K562 (cell line): ENCODE results near the gene KRTAP2-1.

ENCODE experiments used
- CREB1 ChIP-seq, 2 experiments: sonication (generic) in 1 of 2; formaldehyde crosslinking in 1 of 2; IDR thresholded peaks; 2 replicates each; pipeline versions ENCODE4 v1.6.1 to v1.8.0; 2012 to 2022; ENCODE audit warnings: inconsistent platforms in 1 of 2, mild to moderate bottlenecking in 1 of 2, missing genetic modification reagents in 1 of 2, moderate library complexity in 1 of 2
- GATA2 ChIP-seq: sonication (generic); formaldehyde crosslinking; IDR thresholded peaks from 2 replicates; pipeline ENCODE4 v1.4.0; 2020; ENCODE audit warnings: mild to moderate bottlenecking, missing genetic modification reagents
- HNRNPH1 ChIP-seq: fragments of 200-400 bp; formaldehyde crosslinking; optimal IDR thresholded peaks from 2 replicates; pipeline ENCODE3; 2017; ENCODE audit warnings: low read depth, mild to moderate bottlenecking, low read length, moderate library complexity
- KAT8 ChIP-seq: fragments of 450-650 bp; IDR thresholded peaks from 2 replicates; pipeline ENCODE4 v1.6.1; 2016; ENCODE audit warnings: low read depth, mild to moderate bottlenecking
- LCOR ChIP-seq: sonication (generic); formaldehyde crosslinking; IDR thresholded peaks from 2 replicates; pipeline ENCODE4 v1.8.0; 2022; ENCODE audit warnings: mild to moderate bottlenecking, missing genetic modification reagents
- LEF1 ChIP-seq: fragments of 450-650 bp; IDR thresholded peaks from 2 replicates; pipeline ENCODE4 v1.6.1; 2016; ENCODE audit warnings: mild to moderate bottlenecking
- MXI1 ChIP-seq: IDR thresholded peaks from 2 replicates; pipeline ENCODE4 v1.6.1; 2011; ENCODE audit warnings: low read depth, mild to moderate bottlenecking, improper control_type of control experiment, low read length
- PCBP2 ChIP-seq: fragments of 200-400 bp; formaldehyde crosslinking; IDR thresholded peaks from 2 replicates; pipeline ENCODE4 v1.6.1; 2018; ENCODE audit warnings: low read length, low read depth, mild to moderate bottlenecking, moderate library complexity; ENCODE audit not compliant: poor library complexity, severe bottlenecking
- POLR2A ChIP-seq: fragments of 450-650 bp; conservative IDR thresholded peaks from 2 replicates; pipeline ENCODE4 v1.6.1; 2016
- ZNF124 ChIP-seq: sonication (generic); formaldehyde crosslinking; IDR thresholded peaks from 2 replicates; pipeline ENCODE4 v1.8.1; 2022; ENCODE audit warnings: missing genetic modification reagents
- TF ChIP-seq, protein P1 (sequence below): sonication (generic); formaldehyde crosslinking; IDR thresholded peaks from 2 replicates; pipeline ENCODE4 v1.8.0; 2023; ENCODE audit warnings: missing genetic modification reagents, mild to moderate bottlenecking, borderline replicate concordance
- TF ChIP-seq, protein P2 (sequence below): fragments of 450-650 bp; conservative IDR thresholded peaks from 2 replicates; pipeline ENCODE4 v1.6.1; 2016; ENCODE audit warnings: missing genetic modification characterization, low read depth, mild to moderate bottlenecking, missing compliant biosample characterization, moderate library complexity
- TF ChIP-seq, protein P3 (sequence below), 3 experiments: IDR thresholded peaks in 2 of 3; conservative IDR thresholded peaks in 1 of 3; 2 replicates each; pipeline ENCODE4 v1.5.1; 2011 to 2012; ENCODE audit warnings: low read length in 3 of 3, mild to moderate bottlenecking in 3 of 3, control low read depth in 2 of 3, improper control_type of control experiment in 1 of 3, inconsistent platforms in 1 of 3, low read depth in 1 of 3, mixed read lengths in 1 of 3, moderate library complexity in 1 of 3; ENCODE audit not compliant: insufficient read depth in 2 of 3

DNA sequence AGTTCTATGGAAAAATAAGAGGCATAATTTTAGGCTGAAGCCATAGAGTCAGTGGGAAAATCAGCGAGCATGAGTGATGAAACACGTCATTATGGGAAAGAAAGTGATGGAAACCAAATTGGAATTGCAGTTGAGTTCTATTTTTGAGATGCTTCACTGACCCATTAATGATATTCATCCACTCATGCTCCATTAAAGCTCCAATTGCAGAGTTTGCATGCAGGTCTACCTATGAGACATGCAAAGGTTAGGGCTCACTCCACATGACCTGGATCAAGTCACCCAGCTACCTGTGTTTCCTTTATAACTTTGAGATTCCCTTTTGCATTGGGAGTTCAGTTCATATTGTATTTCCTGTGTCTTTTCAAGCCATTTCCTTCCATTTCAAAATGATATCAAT is 26.6 kb upstream of the KRTAP2-1 start:
- TF ChIP-seq ZNF124 (CRISPR knock-in tag), result no peak
- no peak for TF ChIP-seq KAT8
- TF ChIP-seq GATA2 (CRISPR knock-in tag), result no peak
- TF ChIP-seq, protein P1, sequence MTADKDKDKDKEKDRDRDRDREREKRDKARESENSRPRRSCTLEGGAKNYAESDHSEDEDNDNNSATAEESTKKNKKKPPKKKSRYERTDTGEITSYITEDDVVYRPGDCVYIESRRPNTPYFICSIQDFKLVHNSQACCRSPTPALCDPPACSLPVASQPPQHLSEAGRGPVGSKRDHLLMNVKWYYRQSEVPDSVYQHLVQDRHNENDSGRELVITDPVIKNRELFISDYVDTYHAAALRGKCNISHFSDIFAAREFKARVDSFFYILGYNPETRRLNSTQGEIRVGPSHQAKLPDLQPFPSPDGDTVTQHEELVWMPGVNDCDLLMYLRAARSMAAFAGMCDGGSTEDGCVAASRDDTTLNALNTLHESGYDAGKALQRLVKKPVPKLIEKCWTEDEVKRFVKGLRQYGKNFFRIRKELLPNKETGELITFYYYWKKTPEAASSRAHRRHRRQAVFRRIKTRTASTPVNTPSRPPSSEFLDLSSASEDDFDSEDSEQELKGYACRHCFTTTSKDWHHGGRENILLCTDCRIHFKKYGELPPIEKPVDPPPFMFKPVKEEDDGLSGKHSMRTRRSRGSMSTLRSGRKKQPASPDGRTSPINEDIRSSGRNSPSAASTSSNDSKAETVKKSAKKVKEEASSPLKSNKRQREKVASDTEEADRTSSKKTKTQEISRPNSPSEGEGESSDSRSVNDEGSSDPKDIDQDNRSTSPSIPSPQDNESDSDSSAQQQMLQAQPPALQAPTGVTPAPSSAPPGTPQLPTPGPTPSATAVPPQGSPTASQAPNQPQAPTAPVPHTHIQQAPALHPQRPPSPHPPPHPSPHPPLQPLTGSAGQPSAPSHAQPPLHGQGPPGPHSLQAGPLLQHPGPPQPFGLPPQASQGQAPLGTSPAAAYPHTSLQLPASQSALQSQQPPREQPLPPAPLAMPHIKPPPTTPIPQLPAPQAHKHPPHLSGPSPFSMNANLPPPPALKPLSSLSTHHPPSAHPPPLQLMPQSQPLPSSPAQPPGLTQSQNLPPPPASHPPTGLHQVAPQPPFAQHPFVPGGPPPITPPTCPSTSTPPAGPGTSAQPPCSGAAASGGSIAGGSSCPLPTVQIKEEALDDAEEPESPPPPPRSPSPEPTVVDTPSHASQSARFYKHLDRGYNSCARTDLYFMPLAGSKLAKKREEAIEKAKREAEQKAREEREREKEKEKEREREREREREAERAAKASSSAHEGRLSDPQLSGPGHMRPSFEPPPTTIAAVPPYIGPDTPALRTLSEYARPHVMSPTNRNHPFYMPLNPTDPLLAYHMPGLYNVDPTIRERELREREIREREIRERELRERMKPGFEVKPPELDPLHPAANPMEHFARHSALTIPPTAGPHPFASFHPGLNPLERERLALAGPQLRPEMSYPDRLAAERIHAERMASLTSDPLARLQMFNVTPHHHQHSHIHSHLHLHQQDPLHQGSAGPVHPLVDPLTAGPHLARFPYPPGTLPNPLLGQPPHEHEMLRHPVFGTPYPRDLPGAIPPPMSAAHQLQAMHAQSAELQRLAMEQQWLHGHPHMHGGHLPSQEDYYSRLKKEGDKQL (CRISPR knock-in tag), result no peak
- no peak for TF ChIP-seq POLR2A
- TF ChIP-seq HNRNPH1, result no peak
- TF ChIP-seq, protein P2, sequence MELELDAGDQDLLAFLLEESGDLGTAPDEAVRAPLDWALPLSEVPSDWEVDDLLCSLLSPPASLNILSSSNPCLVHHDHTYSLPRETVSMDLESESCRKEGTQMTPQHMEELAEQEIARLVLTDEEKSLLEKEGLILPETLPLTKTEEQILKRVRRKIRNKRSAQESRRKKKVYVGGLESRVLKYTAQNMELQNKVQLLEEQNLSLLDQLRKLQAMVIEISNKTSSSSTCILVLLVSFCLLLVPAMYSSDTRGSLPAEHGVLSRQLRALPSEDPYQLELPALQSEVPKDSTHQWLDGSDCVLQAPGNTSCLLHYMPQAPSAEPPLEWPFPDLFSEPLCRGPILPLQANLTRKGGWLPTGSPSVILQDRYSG, result no peak
- no peak for TF ChIP-seq PCBP2
- no peak for TF ChIP-seq LEF1
- no peak for TF ChIP-seq MXI1
- TF ChIP-seq CREB1 (IDR thresholded peaks at IDR 0.05), result no peak
- TF ChIP-seq CREB1 (CRISPR knock-in tag; IDR thresholded peaks at IDR 0.05), result no peak
- TF ChIP-seq, protein P3, sequence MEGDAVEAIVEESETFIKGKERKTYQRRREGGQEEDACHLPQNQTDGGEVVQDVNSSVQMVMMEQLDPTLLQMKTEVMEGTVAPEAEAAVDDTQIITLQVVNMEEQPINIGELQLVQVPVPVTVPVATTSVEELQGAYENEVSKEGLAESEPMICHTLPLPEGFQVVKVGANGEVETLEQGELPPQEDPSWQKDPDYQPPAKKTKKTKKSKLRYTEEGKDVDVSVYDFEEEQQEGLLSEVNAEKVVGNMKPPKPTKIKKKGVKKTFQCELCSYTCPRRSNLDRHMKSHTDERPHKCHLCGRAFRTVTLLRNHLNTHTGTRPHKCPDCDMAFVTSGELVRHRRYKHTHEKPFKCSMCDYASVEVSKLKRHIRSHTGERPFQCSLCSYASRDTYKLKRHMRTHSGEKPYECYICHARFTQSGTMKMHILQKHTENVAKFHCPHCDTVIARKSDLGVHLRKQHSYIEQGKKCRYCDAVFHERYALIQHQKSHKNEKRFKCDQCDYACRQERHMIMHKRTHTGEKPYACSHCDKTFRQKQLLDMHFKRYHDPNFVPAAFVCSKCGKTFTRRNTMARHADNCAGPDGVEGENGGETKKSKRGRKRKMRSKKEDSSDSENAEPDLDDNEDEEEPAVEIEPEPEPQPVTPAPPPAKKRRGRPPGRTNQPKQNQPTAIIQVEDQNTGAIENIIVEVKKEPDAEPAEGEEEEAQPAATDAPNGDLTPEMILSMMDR (IDR thresholded peaks at IDR 0.05 in 2 of 3, conservative IDR thresholded peaks at IDR 0.05 in 1 of 3; ENCODE audit: insufficient read depth in 2 of 3, low read depth in 1 of 3, low read length in 3 of 3), result no peak
- no peak for TF ChIP-seq LCOR (CRISPR knock-in tag)
